ENCODE measurements around the gene DNAH5. TPM values are rescaled to one million over a fixed set of nuclear protein-coding genes. Genes with fewer than 3 reads are reported as not detected.

DNAH5 gene
- total and polyA plus RNA-seq, 2 donors (not counting 3 experiments of a cell fraction or from before 2014, with no cell fraction given): 0.23 to 1.7 TPM

DNA sequence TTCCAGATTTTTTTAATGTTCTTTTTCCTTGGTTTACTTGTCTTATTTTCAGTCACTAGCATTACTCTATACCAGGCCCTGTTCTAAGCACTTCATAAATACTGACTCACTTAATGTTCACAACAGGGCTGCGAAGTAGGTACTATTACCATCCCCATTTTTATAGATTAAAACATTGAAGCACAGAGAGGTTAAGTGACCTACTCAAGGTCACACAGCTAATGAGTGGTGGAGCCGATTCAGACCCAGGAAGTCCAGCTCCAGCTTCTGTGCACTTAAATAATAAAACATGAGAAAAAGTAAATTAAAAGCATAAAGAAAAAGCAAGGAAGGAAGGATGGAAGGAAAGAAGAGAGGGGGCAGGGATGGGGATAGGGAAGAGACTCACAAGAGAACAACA is 45.3 kb upstream of the DNAH5 start:
- no peak overlapping the region for H3K4me2 ChIP-seq (ENCODE audit: insufficient read depth, low read length)
- dilution Hi-C loops (cut with MboI; ENCODE audit: extremely low pct_ligation_motif_present, low sequenced_read_pairs) (loop anchor here (25.0 kb wide), 2 partner anchors 122 to 297 kb away; no protein-coding TSS in a partner anchor), intact Hi-C loops (cut with micrococcal nuclease) (loop anchor here (5.0 to 10.0 kb wide), 2 partner anchors 417 to 1025 kb away; no protein-coding TSS in a partner anchor)
- TF ChIP-seq MYC (IDR thresholded peaks at IDR 0.05; ENCODE audit: low read depth, low read length): no peak
- TF ChIP-seq CTCF (IDR thresholded peaks at IDR 0.05; ENCODE audit: extremely low read depth in 1 of 2, insufficient read depth in 1 of 2, low read depth in 1 of 2, low read length in 2 of 2): no peak
- TF ChIP-seq, protein P1, sequence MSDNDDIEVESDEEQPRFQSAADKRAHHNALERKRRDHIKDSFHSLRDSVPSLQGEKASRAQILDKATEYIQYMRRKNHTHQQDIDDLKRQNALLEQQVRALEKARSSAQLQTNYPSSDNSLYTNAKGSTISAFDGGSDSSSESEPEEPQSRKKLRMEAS (IDR thresholded peaks at IDR 0.05; ENCODE audit: insufficient read depth, insufficient read length): no peak
- TF ChIP-seq EZH2 (IDR thresholded peaks at IDR 0.05; ENCODE audit: borderline replicate concordance, low read depth, low read length, severe bottlenecking): no peak
- no peak for TF ChIP-seq FOS (IDR thresholded peaks at IDR 0.05; ENCODE audit: borderline replicate concordance, insufficient read depth, low read length)
- no peak for TF ChIP-seq POLR2A (IDR thresholded peaks at IDR 0.05; ENCODE audit: low read depth, low read length)
- TF ChIP-seq GATA2 (IDR thresholded peaks at IDR 0.05; ENCODE audit: insufficient read depth, insufficient read length, low read depth, low read length): no peak
- TF ChIP-seq JUN (IDR thresholded peaks at IDR 0.05; ENCODE audit: borderline replicate concordance, insufficient read depth, insufficient read length, low read depth): no peak
- no peak for TF ChIP-seq POLR2AphosphoS5 (IDR thresholded peaks at IDR 0.05; ENCODE audit: insufficient read depth, low read depth, low read length)
- peaks cover 16% of the 10 kb centered on the region for H3K4me1 ChIP-seq (ENCODE audit: control insufficient read depth, extremely low read depth, insufficient read depth, low read length)
- no peaks in the 10 kb centered on the region for H3K36me3 ChIP-seq (ENCODE audit: control insufficient read depth in 2 of 2, extremely low read depth in 1 of 2, insufficient read depth in 2 of 2, low read length in 2 of 2)
- no peak overlapping the region for H3K4me3 ChIP-seq (replicated peaks in 1 of 3; ENCODE audit: insufficient read depth in 1 of 3, low read depth in 1 of 3, low read length in 3 of 3)
- BruUV-seq (replicated peaks): no TSS peak
- H2AFZ ChIP-seq (ENCODE audit: low read depth, low read length): no peak overlapping the region
- FAIRE-seq: no peak
- no peaks in the 10 kb centered on the region for H3K27me3 ChIP-seq (ENCODE audit: control insufficient read depth in 2 of 2, insufficient read depth in 2 of 2, low read length in 2 of 2)
- ChIA-PET POLR2A (no interaction called here), CTCF (interaction anchor here (1.3 kb wide), 1 partner anchor 373 kb away, joined by 3 read pairs; no protein-coding TSS in a partner anchor)
- no peaks in the 10 kb centered on the region for H3K9me3 ChIP-seq (replicated peaks; ENCODE audit: control insufficient read depth, insufficient read depth, low read length)
- H4K20me1 ChIP-seq (replicated peaks; ENCODE audit: control insufficient read depth, extremely low read depth, insufficient read depth, low read length): no peaks in the 10 kb centered on the region
- H3K9me1 ChIP-seq (replicated peaks; ENCODE audit: control insufficient read depth, extremely low read depth, insufficient read depth, low read length): no peaks in the 10 kb centered on the region
- H3K79me2 ChIP-seq (ENCODE audit: control insufficient read depth, insufficient read depth, low read length): no peaks in the 10 kb centered on the region
- H3K9ac ChIP-seq (replicated peaks; ENCODE audit: extremely low read depth, insufficient read depth, low read length): no peak overlapping the region
- H3K27ac ChIP-seq (ENCODE audit: insufficient read depth, low read depth, low read length): no peak overlapping the region
- DNase-seq (ENCODE audit: low read depth, low spot score): no peak

All from endothelial cell of umbilical vein (primary cell).